Retinal pigment epithelial cell (primary cell): ENCODE data around the gene CD6.

ENCODE experiments used
- DNase-seq: peaks from one replicate; pipeline ENCODE4 v3.0.0-alpha.2; 2010; ENCODE audit warnings: low read depth
- H3K4me3 ChIP-seq: 2 replicates; pipeline ENCODE4 v1.5.1; 2011; ENCODE audit warnings: mild to moderate bottlenecking, low read length, control low read depth, moderate library complexity
- CTCF ChIP-seq: conservative IDR thresholded peaks from 2 replicates; pipeline ENCODE4 v1.5.1; 2011; ENCODE audit warnings: low read depth, low read length, control low read depth, inconsistent platforms

CD6 gene

GRCh38 chr11:61041755-61042518, 70.5 kb downstream of the CD6 start:
- DNase-seq = peak; percentile 6
- no peak overlapping the region for H3K4me3 ChIP-seq
- no peak for TF ChIP-seq CTCF

GRCh38 chr11:61042537-61042936, 71.1 kb downstream of the CD6 start:
- H3K4me3 ChIP-seq = no peak overlapping the region
- TF ChIP-seq CTCF = no peak
- DNase-seq = no peak

DNA sequence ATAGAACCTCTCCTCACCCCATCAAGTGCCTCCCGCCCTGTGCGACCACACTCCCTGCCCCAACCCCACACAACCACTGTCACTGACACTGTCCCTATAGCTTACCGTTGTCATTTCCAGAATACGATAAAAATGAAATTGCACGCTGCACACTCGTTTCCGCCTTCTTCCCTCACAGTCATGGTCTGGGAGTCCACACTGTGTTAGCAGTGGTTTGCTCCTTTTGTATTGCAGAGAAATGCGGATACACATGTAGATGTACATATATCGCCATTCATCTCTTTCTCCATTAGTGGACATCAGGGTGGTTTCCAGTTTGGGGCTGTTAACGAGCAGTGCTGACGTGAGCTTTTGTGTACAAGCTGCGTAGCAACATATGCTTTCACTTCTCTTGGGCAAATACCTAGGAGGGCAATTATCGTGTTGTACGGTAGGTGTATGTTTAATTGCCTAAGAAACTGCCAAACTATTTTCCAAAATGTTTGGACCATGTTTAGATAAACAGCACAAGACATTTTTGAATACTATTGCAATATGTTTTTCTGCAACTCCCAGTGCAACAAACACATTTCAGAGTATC, 71.6 kb downstream of the CD6 start:
- no peak overlapping the region for H3K4me3 ChIP-seq
- no peak for DNase-seq
- TF ChIP-seq CTCF = no peak

- no peak overlapping the region for H3K4me3 ChIP-seq
- TF ChIP-seq CTCF = no peak
- DNase-seq = no peak
Observed at GRCh38 chr11:61045271-61045670, 73.8 kb downstream of the CD6 start.

DNA sequence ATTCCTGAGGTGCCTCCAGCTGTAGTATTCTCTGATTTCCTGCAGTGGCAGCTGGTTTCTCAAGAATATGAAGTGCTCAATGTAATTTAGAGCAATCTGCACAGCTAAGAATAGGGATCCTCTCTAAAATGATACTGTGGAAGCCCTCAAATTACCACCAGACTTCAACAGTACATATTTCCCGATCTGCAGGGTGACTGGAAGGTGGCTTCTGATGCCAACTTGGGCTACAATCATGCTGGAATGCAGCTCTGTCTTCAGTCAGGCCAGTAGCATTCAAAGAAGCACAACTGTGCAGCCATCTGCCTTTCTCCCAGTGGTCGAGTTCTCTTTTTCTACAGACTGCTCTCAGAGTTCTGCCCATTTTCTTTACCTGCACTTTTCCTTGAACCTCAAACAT, 75.4 kb downstream of the CD6 start:
- DNase-seq = no peak
- no peak for TF ChIP-seq CTCF
- no peak overlapping the region for H3K4me3 ChIP-seq

- no peak for TF ChIP-seq CTCF
- H3K4me3 ChIP-seq = no peak overlapping the region
- DNase-seq = no peak
Observed at GRCh38 chr11:61048368-61049062, 77.0 kb downstream of the CD6 start.

DNA sequence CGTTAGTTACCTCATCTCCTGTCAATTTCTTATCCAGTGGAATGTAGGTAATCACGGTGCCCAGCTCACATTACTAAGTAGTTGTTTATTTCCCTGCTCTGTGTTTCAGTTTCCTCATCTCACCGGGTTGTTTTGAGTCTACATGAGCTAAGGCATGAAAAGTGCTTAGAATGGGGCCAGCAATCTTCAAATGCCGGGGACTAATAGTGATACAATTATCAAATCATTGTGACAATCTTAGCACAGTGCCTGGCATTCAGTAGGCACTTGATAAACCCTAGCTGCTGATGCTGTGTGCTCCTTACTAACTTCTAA, 77.5 kb downstream of the CD6 start:
- H3K4me3 ChIP-seq = no peak overlapping the region
- DNase-seq = no peak

More for the DNA sequence above, 77.5 kb downstream of the CD6 start:
- no peak for TF ChIP-seq CTCF
